Naive B cell (primary cell): Measurements from ENCODE around the gene TWNK. TPM values are rescaled to one million over a fixed set of nuclear protein-coding genes. Genes with fewer than 3 reads are reported as not detected.

Experiments
- ATAC-seq, 2 donors: fragments of 150-1000 bp; cut with Tn5 transposase; 2 replicates each; pipeline ENCODE4 v1.10.0; 2021; ENCODE audit warnings: low read depth in 2 of 2, mild to moderate bottlenecking in 2 of 2, moderate library complexity in 2 of 2
- DNase-seq: peaks from one replicate; pipeline ENCODE4 v3.0.0; 2022
- H3K27ac Mint-ChIP-seq, 6 donors: one replicate each; pipeline ENCODE4 v1.8.0; 2020 to 2022; ENCODE audit warnings: mild to moderate bottlenecking in 6 of 6, mixed read lengths in 6 of 6, moderate library complexity in 5 of 6, inconsistent platforms in 2 of 6
- H3K27me3 Mint-ChIP-seq, 3 donors: one replicate each; pipeline ENCODE4 v1.8.0; 2021 to 2022; ENCODE audit warnings: mixed read lengths in 3 of 3, mild to moderate bottlenecking in 1 of 3
- H3K36me3 Mint-ChIP-seq, 2 donors: one replicate each; pipeline ENCODE4 v1.8.0; 2020 to 2022; ENCODE audit warnings: mixed read lengths in 2 of 2, inconsistent platforms in 1 of 2, mild to moderate bottlenecking in 1 of 2
- H3K4me1 Mint-ChIP-seq, 3 donors: one replicate each; pipeline ENCODE4 v1.8.0; 2020 to 2022; ENCODE audit warnings: mixed read lengths in 3 of 3, inconsistent platforms in 1 of 3, mild to moderate bottlenecking in 1 of 3, moderate library complexity in 1 of 3
- H3K4me3 Mint-ChIP-seq, 8 donors: one replicate each; pipeline ENCODE4 v1.8.0; 2020 to 2022; ENCODE audit warnings: mild to moderate bottlenecking in 8 of 8, mixed read lengths in 8 of 8, moderate library complexity in 8 of 8, inconsistent platforms in 2 of 8
- H3K9me3 Mint-ChIP-seq, 7 donors: one replicate each; pipeline ENCODE4 v1.8.0; 2020 to 2022; ENCODE audit warnings: mixed read lengths in 7 of 7, mild to moderate bottlenecking in 5 of 7, inconsistent platforms in 2 of 7, moderate library complexity in 1 of 7
- polyA plus RNA-seq, 6 donors: library from polyadenylated mRNA; unstranded; fragments of 300-500 nt; fragmentation: Illumina TruSeq; gene quantifications; one replicate each; pipeline ENCODE4 v1.2.3, GENCODE V29; 2021; ENCODE audit warnings: low read depth in 6 of 6

The TWNK gene
- polyA plus RNA-seq, 6 donors from 2014 or later: 5.5 to 13.3 (median 8.1) TPM; not detected in 1

- Mint-ChIP-seq H3K27ac (peak overlapping the region in 2 of 6 donors; percentile 22 to 82), H3K4me1 (peaks cover 18 to 29% (median 27%) of the 10 kb centered on the region in 3 donors), H3K36me3 (no peaks in the 10 kb centered on the region), H3K9me3 (no peaks in the 10 kb centered on the region), H3K27me3 (peaks cover 28 to 51% (median 32%) of the 10 kb centered on the region in 3 donors), H3K4me3 (no peak overlapping the region)
- DNase-seq (no peak), ATAC-seq (no peak)
These were observed 26.1 kb downstream of the TWNK start for GRCh38 chr10:101013365-101013825.

DNA sequence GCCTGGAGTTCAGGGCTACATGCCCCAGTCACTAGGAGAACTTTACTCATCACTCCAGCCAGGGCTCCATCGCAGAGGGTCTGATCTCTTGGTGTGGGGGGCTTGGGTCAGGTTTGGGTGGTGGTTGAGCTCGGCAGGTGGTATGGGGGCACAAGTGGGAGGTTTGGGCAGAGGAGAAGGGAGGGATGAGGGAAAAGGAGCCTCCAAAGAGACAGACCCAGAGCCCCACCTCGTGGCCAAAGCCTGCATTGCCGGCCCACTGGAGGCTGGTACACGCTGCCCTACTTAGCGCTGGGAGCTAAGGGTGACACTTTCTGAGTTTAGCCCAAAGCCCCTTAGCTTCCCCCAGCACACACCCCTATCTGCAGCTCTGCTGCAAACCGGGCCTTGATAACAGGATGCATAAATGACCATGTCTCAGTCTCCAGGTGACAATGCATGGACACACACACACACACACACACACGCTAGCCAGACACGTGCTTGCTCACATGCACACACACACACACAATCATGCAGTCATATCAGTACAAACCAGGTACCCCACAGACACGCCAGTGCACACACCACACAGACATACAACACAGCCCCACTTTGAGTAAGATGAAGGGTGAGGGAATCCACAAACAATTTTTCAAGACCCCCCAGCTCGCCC, 27.0 kb downstream of the TWNK start:
- Mint-ChIP-seq H3K4me3 (no peak overlapping the region), H3K36me3 (no peaks in the 10 kb centered on the region), H3K27me3 (peaks cover 29 to 57% (median 39%) of the 10 kb centered on the region in 3 donors), H3K4me1 (peaks cover 23 to 32% (median 32%) of the 10 kb centered on the region in 3 donors), H3K27ac (peak overlapping the region in 2 of 6 donors; percentile 19 to 37), H3K9me3 (no peaks in the 10 kb centered on the region)
- ATAC-seq (peak; percentile 17 to 32), DNase-seq (peak; percentile 71)

DNA sequence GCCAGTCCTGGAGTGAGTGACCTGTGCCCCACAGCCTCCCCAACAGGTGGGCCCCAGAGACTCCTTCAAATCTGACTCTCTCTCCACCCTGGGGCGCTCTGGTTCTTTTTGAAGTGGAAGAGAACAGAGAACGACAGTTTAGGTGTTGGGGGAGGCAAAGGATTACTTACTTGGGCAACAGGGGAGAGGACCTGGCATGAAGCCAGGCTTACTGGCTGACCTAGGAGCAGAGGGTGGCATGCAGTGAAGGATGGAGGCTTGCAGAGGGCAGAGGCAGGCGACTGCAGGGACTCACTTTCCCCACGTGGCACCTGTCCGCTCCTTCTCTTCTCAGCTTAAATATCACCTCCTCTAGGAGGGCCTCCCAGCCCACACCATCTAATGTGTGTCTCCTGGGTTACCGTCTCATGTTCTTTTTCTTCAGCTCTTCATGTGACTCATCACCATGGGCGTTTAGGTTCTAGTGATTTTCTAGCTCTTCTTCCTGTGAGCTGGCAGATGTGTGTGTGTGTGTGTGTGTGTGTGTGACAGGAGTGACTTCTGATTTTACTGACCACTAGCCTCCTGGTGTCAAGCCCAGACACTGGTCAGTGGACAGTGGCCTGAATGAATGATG, 27.7 kb downstream of the TWNK start:
- peaks cover 33 to 61% (median 44%) of the 10 kb centered on the region in 3 donors for H3K27me3 Mint-ChIP-seq
- DNase-seq: no peak
- no peak for ATAC-seq

DNA sequence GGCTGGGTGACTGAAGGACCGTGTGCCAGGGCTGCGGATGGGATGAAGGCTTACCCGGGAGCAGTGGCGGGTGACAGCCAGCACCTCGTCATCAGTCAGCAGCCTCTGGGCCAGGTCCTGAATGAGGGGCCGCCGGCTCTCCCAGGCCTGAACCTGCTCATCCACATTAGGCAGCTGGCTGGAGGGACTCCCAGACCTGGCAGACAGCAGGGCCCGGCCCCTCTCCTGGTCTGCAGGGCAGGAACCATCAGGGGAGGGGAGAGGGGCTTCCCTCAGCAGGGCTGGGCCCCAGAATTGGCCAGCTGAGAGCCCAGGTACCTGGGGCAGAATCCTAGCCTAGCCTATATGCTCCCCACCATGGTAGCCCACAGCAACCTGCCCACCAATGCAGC, 28.2 kb downstream of the TWNK start:
- DNase-seq (no peak), ATAC-seq (no peak)
- Mint-ChIP-seq H3K4me3 (no peak overlapping the region), H3K27ac (no peak overlapping the region), H3K9me3 (no peaks in the 10 kb centered on the region), H3K4me1 (peaks cover 27 to 35% (median 35%) of the 10 kb centered on the region in 3 donors), H3K27me3 (peaks cover 33 to 61% (median 44%) of the 10 kb centered on the region in 3 donors), H3K36me3 (no peaks in the 10 kb centered on the region)

More for the DNA sequence above, 27.7 kb downstream of the TWNK start:
- H3K27ac Mint-ChIP-seq: no peak overlapping the region
- peaks cover 27 to 35% (median 35%) of the 10 kb centered on the region in 3 donors for H3K4me1 Mint-ChIP-seq
- no peaks in the 10 kb centered on the region for H3K36me3 Mint-ChIP-seq
- no peaks in the 10 kb centered on the region for H3K9me3 Mint-ChIP-seq
- peak overlapping the region in 1 of 8 donors; percentile 21 for H3K4me3 Mint-ChIP-seq

- no peak overlapping the region for H3K27ac Mint-ChIP-seq
- peak overlapping the region in 1 of 8 donors; percentile 71 for H3K4me3 Mint-ChIP-seq
- no peak for ATAC-seq
- H3K36me3 Mint-ChIP-seq: no peaks in the 10 kb centered on the region
- DNase-seq: no peak
- H3K4me1 Mint-ChIP-seq: peaks cover 27 to 35% (median 35%) of the 10 kb centered on the region in 3 donors
- H3K9me3 Mint-ChIP-seq: no peaks in the 10 kb centered on the region
- peaks cover 33 to 64% (median 47%) of the 10 kb centered on the region in 3 donors for H3K27me3 Mint-ChIP-seq
These were observed 29.5 kb downstream of the TWNK start for GRCh38 chr10:101016814-101017213.

GRCh38 chr10:101018118-101018599, 30.8 kb downstream of the TWNK start:
- ATAC-seq: peak; percentile 72 to 75
- no peaks in the 10 kb centered on the region for H3K9me3 Mint-ChIP-seq
- peaks cover 30 to 66% (median 50%) of the 10 kb centered on the region in 3 donors for H3K27me3 Mint-ChIP-seq
- peak overlapping the region in 3 of 6 donors; percentile 12 to 81 (median 22) for H3K27ac Mint-ChIP-seq
- H3K4me3 Mint-ChIP-seq: peak overlapping the region in 7 of 8 donors; percentile 23 to 86 (median 71)
- H3K36me3 Mint-ChIP-seq: no peaks in the 10 kb centered on the region
- DNase-seq: peak; percentile 24
- H3K4me1 Mint-ChIP-seq: peaks cover 21 to 30% (median 28%) of the 10 kb centered on the region in 3 donors

DNA sequence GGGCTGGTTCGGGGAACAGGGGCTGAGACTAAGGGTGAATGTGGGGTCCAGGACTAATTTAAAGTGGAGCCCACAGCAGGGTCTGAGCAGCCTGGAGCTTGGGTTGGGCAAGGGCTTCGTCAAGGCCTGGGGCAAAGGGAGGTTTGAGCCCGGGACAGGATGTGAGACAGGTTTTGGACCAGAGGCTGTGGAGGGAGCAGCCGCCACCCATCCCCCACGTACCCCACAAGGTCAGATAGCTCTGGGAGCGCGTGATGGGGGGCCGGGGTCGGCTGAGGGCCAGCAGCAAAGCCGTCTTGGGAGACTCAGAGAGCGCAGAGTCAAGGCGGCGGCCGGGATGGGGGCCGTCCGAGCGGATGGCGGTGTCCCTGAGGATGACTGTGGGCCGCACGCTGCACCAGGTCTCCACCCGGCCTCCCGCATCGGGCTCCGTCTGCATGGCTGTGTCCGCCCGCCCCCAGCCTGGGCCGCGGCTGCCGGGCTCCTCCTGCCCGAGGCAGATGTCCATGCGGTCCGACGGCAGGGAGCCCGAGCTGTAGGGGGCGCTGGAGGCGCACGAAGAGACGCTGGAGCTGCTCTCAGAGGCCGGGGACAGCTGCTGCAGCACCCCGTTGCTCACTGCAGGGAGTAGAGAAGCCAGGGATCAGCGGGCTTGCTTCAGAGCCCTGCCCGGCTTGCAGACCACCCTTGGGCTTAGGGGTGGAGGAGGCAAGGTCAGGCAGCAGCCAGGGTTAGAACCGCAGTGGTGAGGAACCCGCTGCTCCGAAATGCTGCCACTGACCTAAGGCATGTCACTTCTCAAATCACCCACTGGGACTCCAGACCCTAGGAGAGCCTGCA, 31.5 kb downstream of the TWNK start:
- peak; percentile 41 for DNase-seq
- H3K4me1 Mint-ChIP-seq: peaks cover 16 to 26% (median 23%) of the 10 kb centered on the region in 3 donors
- no peaks in the 10 kb centered on the region for H3K36me3 Mint-ChIP-seq
- peak overlapping the region in 7 of 8 donors; percentile 23 to 86 (median 71) for H3K4me3 Mint-ChIP-seq
- H3K27me3 Mint-ChIP-seq: peaks cover 25 to 63% (median 50%) of the 10 kb centered on the region in 3 donors
- H3K9me3 Mint-ChIP-seq: no peaks in the 10 kb centered on the region
- peak overlapping the region in 4 of 6 donors; percentile 12 to 72 (median 24) for H3K27ac Mint-ChIP-seq
- peak; percentile 64 for ATAC-seq

DNA sequence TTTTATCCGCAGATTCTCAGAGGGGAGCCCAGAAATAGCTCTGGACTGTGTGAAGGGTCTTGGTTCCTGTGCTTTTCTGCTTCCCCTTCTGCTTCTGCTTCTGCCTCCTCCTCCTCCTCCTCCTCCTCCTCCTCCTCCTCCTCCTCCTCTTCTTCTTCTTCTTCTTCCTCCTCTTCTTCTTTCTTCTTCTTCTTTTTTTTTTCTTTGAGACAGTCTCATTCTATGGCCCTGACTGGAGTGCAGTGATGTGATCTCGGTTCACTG, 32.0 kb downstream of the TWNK start:
- DNase-seq (no peak), ATAC-seq (no peak)
- no peaks in the 10 kb centered on the region for H3K9me3 Mint-ChIP-seq
- H3K36me3 Mint-ChIP-seq: no peaks in the 10 kb centered on the region
- H3K4me3 Mint-ChIP-seq: peak overlapping the region in 5 of 8 donors; percentile 3 to 57 (median 42)
- peak overlapping the region in 3 of 6 donors; percentile 67 to 93 (median 68) for H3K27ac Mint-ChIP-seq
- H3K27me3 Mint-ChIP-seq: peaks cover 24 to 58% (median 50%) of the 10 kb centered on the region in 3 donors
- H3K4me1 Mint-ChIP-seq: peaks cover 16 to 22% (median 20%) of the 10 kb centered on the region in 3 donors

DNA sequence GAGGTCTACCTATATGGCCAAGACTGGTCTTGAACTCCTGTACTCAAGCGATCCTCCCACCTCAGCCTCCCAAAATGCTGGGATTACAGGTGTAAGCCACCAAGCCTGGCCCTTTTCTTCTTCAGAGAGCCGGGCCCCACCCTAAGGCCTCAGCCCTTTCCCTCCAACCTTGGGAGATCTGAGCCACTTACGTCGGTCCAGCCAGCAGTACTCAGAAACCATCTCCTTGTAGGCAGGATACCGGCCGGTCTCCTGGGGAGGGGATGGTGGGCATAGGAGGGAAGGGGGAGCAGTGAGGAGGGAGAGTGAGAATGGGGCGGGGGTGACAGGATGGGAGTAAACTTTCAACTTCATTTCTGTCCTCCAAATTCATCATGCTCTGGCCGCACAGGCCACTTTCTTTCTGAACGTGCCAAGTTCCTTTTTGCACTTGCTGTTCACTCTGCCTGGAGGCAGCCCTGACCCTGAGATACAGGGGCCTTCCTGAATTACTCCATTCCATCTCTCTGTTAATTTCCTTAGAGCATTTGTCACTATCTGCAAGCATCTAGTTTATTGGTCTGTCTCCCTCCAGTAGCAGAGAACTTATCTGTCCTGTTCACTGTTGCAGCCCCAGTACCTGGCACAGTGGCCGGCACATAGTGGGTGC, 33.2 kb downstream of the TWNK start:
- Mint-ChIP-seq H3K4me1 (peaks cover 16 to 19% (median 18%) of the 10 kb centered on the region in 3 donors), H3K4me3 (no peak overlapping the region), H3K27ac (no peak overlapping the region), H3K36me3 (no peaks in the 10 kb centered on the region), H3K9me3 (no peaks in the 10 kb centered on the region), H3K27me3 (peaks cover 18 to 46% (median 43%) of the 10 kb centered on the region in 3 donors)
- DNase-seq (no peak), ATAC-seq (no peak)

- Mint-ChIP-seq H3K27me3 (peaks cover 17 to 39% (median 37%) of the 10 kb centered on the region in 3 donors), H3K4me3 (no peak overlapping the region), H3K9me3 (no peaks in the 10 kb centered on the region), H3K4me1 (peaks cover 16 to 19% (median 18%) of the 10 kb centered on the region in 3 donors), H3K27ac (no peak overlapping the region), H3K36me3 (no peaks in the 10 kb centered on the region)
- DNase-seq (no peak), ATAC-seq (no peak)
These were observed 33.9 kb downstream of the TWNK start for GRCh38 chr10:101021239-101021638.

DNA sequence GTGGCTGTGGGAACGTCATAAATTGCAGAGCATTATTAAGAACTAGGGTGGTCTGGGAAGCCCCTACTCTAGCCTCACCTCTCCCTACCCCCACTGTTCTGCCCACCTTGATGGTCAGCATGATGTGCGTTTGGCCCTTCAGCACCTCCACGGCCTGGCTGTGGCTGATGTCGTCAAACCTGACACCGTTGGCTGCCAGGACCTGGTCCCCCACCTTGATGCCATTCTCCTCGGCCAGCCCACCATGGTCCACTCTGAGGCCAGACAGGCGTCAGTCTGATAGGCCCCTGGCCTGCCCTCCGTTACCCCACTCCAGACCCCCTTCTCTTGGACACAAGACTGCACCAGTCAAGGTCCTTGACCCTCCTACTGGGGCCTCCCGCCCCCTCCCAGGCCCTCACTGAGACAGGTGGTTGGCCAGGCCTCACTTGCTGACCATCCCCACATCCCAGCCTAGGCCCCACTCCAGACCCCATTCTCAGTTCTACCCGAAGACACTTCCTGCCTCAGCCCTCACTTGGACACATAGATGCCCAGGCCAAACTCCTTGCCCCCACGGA, 34.4 kb downstream of the TWNK start:
- Mint-ChIP-seq H3K4me3 (no peak overlapping the region), H3K9me3 (no peaks in the 10 kb centered on the region), H3K27me3 (peaks cover 12 to 36% (median 31%) of the 10 kb centered on the region in 3 donors), H3K36me3 (no peaks in the 10 kb centered on the region), H3K4me1 (peaks cover 15 to 18% (median 16%) of the 10 kb centered on the region in 3 donors), H3K27ac (peak overlapping the region in 1 of 6 donors; percentile 73)
- no peak for DNase-seq
- no peak for ATAC-seq

GRCh38 chr10:101022967-101023705, 35.8 kb downstream of the TWNK start:
- no peak for ATAC-seq
- H3K4me3 Mint-ChIP-seq: no peak overlapping the region
- H3K9me3 Mint-ChIP-seq: peaks cover 0 to 2% (median 0%) of the 10 kb centered on the region in 7 donors
- no peak overlapping the region for H3K27ac Mint-ChIP-seq
- no peaks in the 10 kb centered on the region for H3K36me3 Mint-ChIP-seq
- H3K4me1 Mint-ChIP-seq: peaks cover 9 to 12% (median 10%) of the 10 kb centered on the region in 3 donors
- H3K27me3 Mint-ChIP-seq: peaks cover 17 to 35% (median 34%) of the 10 kb centered on the region in 3 donors
- DNase-seq: no peak
